GM23338 (cell line): Measurements from ENCODE around the gene RNF2.

Experiments
- CREB1 ChIP-seq: fragments of 250-450 bp; sonication (Bioruptor Pico); IDR thresholded peaks from 2 replicates; pipeline ENCODE4 v1.5.0; 2020; ENCODE audit warnings: low read depth, mild to moderate bottlenecking, moderate library complexity
- EZH2 ChIP-seq: fragments of 200-600 bp; sonication (generic); IDR thresholded peaks from one replicate; pipeline ENCODE4 v1.8.0; 2017; ENCODE audit warnings: antibody characterized with exemption, mild to moderate bottlenecking, low read depth; ENCODE audit not compliant: unreplicated experiment
- EZH2phosphoT487 ChIP-seq: fragments of 200-600 bp; sonication (generic); IDR thresholded peaks from one replicate; pipeline ENCODE4 v1.8.1; 2018; ENCODE audit warnings: antibody characterized with exemption; ENCODE audit not compliant: unreplicated experiment
- JUNB ChIP-seq: IDR thresholded peaks from one replicate; pipeline ENCODE4 v1.6.1; 2016; ENCODE audit warnings: antibody characterized with exemption; ENCODE audit not compliant: unreplicated experiment
- POLR2AphosphoS5 ChIP-seq: IDR thresholded peaks from 2 replicates; pipeline ENCODE4 v1.6.1; 2016; ENCODE audit warnings: antibody characterized with exemption, low read depth
- ZNF114 ChIP-seq: fragments of 250-450 bp; sonication (Bioruptor Pico); IDR thresholded peaks from 2 replicates; pipeline ENCODE4 v1.5.0; 2020; ENCODE audit warnings: mild to moderate bottlenecking, moderate library complexity
- TF ChIP-seq, protein P1 (sequence below), 2 experiments: fragments of 200-600 bp in 1 of 2; sonication (generic) in 1 of 2; conservative IDR thresholded peaks; 2 replicates each; pipeline versions ENCODE4 v1.5.1 to v1.6.1; 2016 to 2017; ENCODE audit warnings: antibody characterized with exemption in 2 of 2, low read depth in 2 of 2, mild to moderate bottlenecking in 2 of 2, moderate library complexity in 1 of 2
- TF ChIP-seq, protein P2 (sequence below): IDR thresholded peaks from one replicate; pipeline ENCODE4 v1.6.1; 2018; ENCODE audit warnings: antibody characterized with exemption; ENCODE audit not compliant: unreplicated experiment

DNA sequence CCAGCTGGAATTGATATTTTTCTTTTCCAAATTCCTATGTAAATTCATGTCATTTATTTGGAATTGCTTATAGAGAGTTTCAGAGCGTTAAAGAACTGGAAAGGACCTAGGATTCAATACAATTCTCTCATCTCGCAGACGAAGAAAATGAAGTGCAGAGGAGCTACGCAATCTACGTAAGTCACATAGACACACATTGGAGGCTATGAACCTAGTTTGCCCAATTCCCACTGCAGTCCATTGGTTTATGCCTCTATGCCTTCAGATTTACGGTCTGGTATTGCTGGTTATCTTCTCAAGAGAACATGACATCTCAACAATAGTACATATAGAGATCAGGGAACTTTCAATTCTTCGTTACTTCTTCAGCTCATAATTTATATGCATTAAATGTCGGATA is 971 bp upstream of the RNF2 start:
- TF ChIP-seq, protein P1, sequence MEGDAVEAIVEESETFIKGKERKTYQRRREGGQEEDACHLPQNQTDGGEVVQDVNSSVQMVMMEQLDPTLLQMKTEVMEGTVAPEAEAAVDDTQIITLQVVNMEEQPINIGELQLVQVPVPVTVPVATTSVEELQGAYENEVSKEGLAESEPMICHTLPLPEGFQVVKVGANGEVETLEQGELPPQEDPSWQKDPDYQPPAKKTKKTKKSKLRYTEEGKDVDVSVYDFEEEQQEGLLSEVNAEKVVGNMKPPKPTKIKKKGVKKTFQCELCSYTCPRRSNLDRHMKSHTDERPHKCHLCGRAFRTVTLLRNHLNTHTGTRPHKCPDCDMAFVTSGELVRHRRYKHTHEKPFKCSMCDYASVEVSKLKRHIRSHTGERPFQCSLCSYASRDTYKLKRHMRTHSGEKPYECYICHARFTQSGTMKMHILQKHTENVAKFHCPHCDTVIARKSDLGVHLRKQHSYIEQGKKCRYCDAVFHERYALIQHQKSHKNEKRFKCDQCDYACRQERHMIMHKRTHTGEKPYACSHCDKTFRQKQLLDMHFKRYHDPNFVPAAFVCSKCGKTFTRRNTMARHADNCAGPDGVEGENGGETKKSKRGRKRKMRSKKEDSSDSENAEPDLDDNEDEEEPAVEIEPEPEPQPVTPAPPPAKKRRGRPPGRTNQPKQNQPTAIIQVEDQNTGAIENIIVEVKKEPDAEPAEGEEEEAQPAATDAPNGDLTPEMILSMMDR (conservative IDR thresholded peaks at IDR 0.05; ENCODE audit: low read depth in 2 of 2) = no peak
- TF ChIP-seq, protein P2, sequence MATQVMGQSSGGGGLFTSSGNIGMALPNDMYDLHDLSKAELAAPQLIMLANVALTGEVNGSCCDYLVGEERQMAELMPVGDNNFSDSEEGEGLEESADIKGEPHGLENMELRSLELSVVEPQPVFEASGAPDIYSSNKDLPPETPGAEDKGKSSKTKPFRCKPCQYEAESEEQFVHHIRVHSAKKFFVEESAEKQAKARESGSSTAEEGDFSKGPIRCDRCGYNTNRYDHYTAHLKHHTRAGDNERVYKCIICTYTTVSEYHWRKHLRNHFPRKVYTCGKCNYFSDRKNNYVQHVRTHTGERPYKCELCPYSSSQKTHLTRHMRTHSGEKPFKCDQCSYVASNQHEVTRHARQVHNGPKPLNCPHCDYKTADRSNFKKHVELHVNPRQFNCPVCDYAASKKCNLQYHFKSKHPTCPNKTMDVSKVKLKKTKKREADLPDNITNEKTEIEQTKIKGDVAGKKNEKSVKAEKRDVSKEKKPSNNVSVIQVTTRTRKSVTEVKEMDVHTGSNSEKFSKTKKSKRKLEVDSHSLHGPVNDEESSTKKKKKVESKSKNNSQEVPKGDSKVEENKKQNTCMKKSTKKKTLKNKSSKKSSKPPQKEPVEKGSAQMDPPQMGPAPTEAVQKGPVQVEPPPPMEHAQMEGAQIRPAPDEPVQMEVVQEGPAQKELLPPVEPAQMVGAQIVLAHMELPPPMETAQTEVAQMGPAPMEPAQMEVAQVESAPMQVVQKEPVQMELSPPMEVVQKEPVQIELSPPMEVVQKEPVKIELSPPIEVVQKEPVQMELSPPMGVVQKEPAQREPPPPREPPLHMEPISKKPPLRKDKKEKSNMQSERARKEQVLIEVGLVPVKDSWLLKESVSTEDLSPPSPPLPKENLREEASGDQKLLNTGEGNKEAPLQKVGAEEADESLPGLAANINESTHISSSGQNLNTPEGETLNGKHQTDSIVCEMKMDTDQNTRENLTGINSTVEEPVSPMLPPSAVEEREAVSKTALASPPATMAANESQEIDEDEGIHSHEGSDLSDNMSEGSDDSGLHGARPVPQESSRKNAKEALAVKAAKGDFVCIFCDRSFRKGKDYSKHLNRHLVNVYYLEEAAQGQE = no peak
- TF ChIP-seq EZH2phosphoT487 (no peak), POLR2AphosphoS5 (no peak), CREB1 (CRISPR knock-in tag) (no peak), EZH2 (no peak), JUNB (no peak), ZNF114 (CRISPR knock-in tag) (no peak)
